Islet precursor cell (in vitro differentiated cells): ENCODE measurements around the gene TSNAX.

Experiments
- DNase-seq: peaks from one replicate; pipeline ENCODE4 v3.0.0-alpha.2; 2018

The TSNAX gene

GRCh38 chr1:231604276-231604621 is 75.8 kb downstream of the TSNAX start:
- DNase-seq, result no peak

- no peak for DNase-seq
These were observed 77.0 kb downstream of the TSNAX start for GRCh38 chr1:231605149-231606100.

GRCh38 chr1:231606712-231607111 is 78.2 kb downstream of the TSNAX start:
- DNase-seq, result peak; percentile 75

GRCh38 chr1:231610388-231610787 is 81.9 kb downstream of the TSNAX start:
- no peak for DNase-seq

GRCh38 chr1:231611111-231611510 is 82.6 kb downstream of the TSNAX start:
- no peak for DNase-seq

GRCh38 chr1:231611851-231612250 is 83.4 kb downstream of the TSNAX start:
- DNase-seq, result no peak

GRCh38 chr1:231612393-231613089 is 84.1 kb downstream of the TSNAX start:
- no peak for DNase-seq

- no peak for DNase-seq
These were observed 85.2 kb downstream of the TSNAX start for GRCh38 chr1:231613419-231614349.
